NCI-H510A treated with DMSO at 0.1 percent for 48 hours (cell line): ENCODE data around the gene ZHX3.

ENCODE experiments used
- DNase-seq: peaks from one replicate; lab custom pipeline; 2025; lab: John Stamatoyannopoulos, UW

The ZHX3 gene

DNA sequence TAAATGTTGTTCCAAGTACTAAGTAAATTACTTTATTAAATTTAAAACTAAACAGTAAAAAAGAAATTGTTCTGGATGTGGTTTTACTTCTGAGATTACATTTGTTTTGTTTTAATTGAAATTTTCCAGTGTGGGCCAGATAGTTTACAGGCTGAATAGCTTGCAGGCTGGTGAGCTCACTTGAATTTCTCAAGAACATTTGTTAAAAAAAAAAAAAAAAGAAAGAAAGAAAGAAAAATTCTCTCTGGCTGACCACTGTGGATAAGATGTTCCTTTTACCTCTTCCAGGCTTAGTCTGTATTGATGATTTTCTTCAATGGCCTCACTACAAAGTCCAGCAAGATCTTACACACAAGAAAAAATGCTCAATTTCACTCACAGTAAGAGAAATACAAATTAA lies 94.8 kb downstream of the ZHX3 start:
- no peak for DNase-seq

DNA sequence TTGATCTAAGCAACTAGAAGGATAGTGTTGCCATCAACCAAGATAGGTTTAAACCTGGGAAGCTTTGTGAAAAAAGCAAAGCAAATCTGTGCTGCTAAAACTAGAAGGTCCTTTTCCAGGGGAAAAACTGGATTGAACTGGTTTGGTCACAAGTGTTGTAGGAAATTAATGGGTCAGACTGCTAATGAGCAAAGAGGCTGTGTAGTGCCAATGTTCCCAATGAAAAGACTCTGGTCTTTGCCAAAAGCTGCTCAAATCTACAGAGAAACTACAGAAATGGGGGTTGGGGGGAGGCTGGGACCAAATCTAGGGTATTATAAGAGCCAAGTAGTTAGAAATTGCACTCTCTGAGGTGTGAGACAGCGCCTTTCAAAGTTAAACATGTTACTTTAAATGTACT lies 95.2 kb downstream of the ZHX3 start:
- no peak for DNase-seq

DNA sequence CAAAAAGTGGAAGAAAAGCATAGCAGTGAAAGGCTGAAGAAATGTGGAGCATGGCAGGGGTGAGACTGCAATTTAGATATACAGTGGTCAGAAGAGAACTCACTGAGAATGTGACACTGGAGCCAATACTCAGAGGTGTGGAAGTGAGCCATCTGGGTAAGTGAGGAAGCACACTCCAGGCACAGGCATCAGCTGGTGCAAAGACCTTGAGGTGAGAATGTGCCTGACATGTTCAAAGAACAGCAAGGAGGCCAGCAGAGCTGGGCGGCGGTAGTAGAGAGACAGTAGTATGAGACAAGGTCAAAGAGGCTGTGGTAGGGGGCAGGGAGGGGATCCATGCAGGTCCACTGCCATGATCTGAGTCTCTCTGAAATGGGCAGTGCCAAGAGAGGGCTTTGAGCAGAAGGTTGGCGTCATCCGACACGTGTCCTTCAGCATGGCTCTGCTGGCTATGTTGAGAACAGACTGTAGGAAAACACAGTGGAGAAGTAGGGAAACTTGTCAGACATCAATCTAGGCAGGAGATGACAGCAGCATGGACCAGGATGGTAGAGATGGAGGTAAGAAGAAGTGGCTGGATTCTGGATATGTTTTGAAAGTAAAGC lies 95.8 kb downstream of the ZHX3 start:
- DNase-seq: no peak

DNA sequence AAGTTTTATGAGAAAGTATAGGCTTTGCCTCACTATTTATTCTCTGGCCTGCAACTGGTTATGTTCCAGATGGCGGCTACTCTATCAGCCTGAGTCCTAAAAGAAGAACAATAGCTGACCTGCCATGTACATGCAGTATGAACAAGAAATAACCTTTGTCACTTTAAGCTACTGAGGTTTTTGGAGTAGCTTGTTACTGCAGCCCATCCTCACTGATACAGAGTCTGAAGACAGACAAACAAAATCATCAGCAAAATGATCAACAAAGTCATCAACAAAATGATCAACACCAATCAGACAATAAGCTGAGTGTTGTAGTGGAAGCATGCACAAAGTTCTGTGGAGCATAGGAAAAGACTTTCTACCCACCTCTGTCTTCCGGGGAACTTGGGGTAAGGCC lies 97.7 kb downstream of the ZHX3 start:
- no peak for DNase-seq

DNA sequence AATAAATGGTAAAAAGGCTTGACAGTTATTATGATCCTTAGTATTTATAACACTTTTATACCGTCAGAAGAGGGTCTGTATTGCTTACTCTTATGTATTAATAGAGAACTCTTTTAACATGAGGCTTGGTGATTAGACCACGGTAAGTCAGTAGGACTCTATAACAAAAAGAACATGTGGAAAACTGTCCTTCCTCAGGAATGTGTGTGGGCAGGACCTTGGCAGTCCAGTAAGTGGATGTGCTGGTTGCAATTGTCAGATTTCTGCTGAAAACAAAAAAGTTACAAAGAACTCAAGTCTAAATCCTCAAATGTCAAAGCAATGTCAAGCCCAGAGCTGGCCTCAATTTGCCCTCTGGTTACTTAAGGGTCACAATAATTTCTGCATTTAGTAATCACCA lies 99.1 kb downstream of the ZHX3 start:
- DNase-seq: no peak

DNA sequence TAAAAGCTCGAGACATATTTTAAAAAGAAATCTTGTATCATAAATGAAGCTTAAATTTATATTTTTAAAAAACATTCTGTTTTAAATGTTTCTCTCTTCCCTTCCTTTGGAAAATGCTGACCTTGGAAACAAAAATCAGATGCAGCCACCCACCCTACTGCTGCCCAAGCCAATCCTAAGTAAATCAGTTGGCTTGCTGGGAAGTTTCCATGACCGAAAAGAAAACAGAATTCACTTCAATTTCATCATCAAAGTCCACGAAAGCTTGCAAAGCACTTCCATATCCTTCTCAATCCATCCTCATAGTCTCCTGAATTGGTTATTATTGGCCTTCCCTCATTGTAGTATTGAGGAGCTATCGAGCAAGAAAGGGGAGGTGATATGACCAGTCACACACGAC lies 100.1 kb downstream of the ZHX3 start:
- DNase-seq: no peak

DNA sequence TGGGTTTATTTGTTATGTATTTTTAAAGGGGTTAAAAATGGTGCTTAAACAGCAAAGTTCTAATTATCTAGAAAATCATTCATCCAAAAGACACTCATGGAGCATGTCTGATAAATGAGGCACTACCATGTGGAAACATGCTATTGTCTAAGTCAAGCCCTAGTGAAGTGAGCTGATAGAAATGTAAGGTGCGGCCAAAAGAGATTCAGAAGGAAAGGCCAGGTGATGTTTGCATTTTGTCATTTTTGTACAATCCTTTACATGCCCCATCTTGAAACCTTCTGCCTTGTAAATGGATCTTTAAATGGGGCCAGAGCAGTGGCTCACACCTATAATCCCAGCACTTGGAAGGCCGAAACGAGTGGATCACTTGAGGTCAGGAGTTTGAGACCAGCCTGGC lies 102.9 kb downstream of the ZHX3 start:
- DNase-seq: no peak

DNA sequence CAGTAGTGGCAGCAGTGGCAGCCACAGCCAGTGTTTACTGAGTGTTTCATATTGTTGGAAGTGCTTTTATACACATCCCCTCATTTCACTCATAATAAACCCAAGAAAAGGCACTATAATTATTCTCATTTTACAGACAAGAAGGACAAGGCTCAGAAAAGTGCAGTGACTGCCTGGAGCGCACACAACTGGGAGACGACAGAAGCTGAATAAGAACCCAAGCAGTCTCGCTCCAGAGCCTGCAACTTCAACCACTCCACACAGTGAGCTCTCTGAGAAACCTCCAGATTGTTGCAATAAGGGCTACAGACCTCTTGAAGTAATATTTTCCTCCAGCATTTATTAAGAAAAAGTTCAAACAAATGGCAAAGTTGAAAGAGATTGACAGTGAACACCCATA lies 103.3 kb downstream of the ZHX3 start:
- no peak for DNase-seq

DNA sequence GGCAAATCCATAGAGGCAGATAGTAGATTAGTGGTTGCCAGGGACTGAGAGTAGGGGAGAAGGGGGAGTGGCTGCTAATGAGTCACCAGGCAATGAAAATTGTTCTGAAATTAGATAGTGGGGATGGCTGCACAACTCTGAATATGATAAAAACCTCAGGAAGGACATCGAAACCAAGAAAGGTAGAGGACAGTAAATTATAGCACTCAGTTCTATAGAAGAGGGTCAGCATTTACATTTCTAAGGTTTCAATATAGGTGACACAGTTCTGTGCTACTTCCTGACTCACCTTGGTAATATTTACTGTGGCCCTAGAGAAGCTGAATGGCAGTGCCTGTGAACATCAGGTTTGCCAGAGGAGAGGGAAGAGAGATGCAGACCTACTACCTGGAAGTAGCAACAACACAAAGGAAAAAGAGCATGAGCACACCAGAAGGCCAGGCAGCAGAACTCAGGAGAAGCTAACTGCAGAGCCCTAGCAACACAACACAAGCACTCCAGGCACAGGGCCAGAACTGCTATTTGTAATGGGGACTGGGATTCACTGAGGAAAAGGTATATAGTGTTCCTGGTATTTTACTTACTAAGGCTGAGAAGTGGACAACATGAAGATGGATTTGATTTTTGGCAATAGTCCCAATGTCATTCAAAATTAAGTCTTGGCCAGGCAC lies 104.2 kb downstream of the ZHX3 start:
- no peak for DNase-seq

DNA sequence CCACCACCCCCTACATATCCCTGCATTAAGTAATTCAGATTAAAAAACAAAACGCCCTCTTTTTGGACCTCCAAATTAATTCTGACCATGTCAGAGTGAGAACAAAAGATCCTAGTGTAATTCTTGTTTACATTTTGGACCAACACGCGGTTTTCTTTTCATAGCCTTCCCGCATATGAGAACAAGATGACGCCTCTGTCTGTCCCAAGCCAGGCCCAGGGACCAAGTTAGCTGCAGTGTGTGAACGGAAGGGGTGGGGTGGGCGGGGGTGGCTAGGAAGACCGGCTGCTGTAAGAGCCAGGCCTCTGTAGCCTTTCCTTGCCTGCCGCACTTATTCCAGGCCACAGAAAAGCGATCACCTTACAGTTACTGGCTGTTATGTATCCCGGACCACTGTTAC lies 112.2 kb downstream of the ZHX3 start:
- DNase-seq: no peak

DNA sequence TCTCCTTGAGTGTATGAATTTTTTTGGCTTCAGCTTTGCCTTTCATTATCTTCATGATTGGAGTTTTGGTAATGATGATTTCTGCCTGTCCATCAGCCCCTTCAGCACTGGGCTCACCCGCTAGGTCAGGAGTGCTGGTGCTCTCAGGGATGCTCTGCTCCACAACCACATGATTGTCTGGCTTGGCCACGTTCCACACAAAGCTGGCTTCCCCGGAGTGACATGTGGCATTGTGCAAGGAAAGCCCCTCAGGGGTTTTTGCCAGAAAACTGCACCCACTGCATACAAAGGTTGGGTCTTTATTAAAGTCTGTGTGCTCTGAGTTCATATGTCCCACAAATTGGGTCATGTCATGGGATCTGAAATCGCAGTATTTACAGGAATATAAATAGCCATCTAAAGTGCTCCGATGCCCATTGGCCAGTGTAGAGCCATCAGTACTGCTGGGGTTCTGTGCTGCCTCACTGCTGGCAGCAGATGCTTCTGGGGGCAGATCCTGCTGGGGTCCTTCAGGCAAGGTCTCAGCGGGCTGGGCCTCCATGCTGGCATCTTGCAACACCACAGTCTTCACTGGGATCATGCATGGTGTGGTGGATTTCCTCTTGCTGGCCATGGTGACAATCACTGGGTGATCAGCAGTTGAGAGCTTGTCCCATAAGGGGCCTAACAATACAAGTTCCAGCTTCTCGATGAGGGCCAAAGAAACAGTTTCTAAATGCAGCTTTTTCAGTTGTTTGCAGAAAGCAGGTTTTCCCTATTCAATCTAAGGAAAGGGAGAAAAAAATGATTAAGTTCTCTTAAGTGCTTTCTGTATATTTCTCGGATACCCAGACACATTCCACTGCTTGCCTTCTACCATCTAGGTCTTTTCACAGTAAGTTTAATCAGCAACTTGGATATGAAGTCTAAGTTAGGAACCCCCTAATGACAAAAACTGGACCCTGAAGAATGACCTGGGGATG lies 112.9 kb downstream of the ZHX3 start:
- no peak for DNase-seq

DNA sequence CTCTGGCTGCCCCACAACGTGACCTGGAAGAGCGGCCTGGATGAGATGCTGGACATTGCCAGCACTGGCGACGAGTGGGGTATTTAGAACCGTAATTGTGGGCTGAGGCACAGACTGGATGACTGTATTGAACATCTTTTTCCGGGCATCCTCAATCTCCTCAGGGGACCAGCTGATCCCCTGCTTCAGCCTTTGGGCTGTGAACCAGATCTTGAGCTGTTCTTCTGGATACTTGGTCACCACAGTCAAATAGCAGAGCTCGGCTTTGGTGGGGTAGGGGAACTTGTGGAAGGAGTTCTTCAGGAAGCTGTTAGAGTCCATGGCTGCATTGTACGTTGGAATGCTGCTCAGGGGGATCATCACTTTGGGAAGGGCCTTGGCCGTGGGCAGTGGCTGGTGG lies 113.9 kb downstream of the ZHX3 start:
- no peak for DNase-seq

DNA sequence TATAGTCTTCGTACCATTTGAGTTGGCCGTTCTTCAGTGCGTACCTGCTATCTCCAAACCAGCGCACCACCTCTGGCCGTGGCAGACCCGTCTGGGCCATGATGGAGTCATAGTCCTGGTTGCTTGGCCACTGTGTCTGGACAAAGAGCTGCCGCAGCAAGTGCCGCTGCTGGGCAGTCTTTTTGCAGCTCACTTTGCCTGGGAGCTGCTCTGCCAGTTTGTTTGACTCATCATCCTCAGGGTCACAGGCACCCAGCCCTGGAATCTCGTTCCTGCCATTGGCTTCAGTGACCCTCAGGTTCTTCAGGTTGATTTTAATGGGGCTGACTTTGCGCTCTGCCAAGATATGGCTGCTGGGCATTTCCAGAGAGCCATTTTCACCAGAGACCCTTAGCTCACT lies 115.1 kb downstream of the ZHX3 start:
- DNase-seq: no peak

DNA sequence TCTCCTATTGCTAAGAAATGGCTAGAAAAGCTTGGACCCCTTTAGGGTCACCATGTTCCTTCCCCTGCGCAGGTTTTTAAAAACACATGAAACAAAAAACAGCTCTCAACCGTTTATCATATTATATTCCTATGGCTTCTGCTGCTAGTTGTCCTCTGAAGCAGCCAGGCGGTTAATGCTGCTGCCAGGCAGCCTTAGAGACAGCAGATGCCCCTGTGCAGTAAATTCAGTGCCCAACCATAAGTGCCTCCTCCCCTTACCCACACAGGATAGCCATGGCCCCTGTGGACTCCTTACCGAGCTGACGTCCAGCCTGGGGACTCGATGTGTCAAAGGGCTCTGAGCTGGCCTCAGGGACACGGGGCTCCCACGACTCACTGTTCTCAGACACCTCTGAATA lies 115.8 kb downstream of the ZHX3 start:
- no peak for DNase-seq

DNA sequence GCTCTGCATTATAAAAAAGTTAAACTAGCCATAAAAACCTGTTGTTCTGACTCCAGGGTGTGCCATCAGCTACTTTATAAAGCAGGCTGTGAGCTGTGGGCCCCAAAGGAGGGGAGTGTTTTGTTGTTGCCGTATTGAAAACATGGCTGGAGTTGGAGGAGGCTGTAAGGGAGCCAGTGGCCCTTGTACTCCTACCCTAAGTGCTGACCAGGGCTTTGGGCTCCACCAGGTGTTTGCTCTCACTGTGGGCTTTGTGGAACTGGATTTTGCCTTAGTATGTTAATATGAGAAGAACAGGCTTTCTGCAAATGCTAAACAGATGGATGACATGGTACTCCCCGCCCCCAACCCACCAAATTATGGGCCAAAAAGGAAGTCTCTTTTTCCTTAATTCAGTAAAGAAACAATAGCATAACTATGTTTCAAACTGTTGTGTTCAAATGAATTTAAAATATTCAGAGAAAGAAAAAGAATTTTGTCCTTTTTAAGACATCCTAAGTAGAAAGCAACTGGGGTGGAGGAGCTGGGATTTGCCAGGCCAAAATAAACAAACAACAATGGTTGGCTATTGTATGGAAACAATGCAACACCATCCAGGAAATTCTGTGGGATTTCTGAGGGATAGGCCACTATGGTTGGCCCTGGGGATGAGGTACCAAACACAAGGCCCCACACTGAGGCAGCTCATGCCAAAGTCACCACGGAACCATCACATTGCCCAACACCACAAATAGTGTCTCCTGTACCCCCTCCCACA lies 116.9 kb downstream of the ZHX3 start:
- DNase-seq: no peak

DNA sequence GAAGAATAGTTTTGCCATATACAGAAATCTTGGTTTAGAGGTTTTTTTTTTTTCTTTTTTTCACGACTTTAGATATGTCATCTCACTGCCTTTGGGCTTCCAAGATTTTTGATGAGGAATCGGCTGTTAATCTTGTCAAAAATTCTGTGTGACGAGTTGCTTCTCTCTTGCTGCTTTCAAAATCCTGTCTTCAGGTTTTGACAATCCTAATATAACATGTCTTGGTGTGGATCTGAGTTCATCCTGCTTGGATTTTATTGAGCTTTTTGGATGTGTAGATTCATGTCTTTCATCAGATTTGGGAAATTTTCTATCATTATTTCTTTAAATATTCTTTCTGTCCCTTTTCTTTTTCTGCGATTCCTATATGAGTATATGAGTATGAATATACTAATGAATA lies 119.1 kb downstream of the ZHX3 start:
- no peak for DNase-seq

DNA sequence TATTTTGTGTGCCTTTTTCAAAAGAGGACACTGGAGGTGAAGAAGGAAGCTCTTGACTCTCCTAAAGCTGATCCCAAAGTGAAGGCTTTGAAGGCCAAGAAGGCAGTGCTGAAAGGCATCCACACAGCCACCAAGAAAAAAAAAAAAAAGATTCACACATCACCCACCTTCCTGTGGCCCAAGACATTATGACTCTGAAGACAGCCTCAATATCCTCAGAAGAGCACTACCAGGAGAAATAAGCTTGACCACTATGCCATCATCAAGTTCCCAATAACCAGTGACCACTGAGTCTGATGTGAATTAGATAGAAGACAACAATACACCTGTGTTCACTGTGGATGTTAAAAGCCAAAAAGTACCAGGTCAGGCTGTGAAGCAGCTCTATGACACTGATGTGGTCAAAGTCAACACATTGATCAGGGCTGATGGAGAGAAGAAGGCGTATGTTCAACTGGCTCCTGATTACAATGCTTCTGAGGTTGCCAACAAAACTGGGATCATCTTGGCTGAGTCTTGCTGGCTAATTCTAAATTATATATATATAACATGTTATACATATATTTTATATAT lies 120.8 kb downstream of the ZHX3 start:
- DNase-seq: no peak

DNA sequence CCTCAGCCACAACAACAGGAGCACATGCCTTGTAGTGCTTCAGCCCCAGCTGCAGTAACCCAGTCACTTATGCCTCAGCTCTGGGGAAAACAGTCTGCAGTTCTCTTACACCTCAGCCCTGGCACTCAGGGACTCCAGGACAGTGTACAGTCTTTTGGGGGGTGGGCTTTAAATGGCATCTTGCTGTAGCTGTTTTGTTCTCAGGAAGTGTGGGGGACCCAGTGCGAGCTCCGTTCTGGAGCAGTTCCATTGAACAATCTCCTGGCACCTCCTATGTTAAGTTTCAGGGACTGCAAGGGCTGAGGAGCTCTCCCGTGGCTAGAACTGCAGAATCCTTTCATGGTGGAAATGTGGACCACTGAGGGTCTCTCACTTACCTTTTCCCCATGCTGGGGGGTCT lies 125.0 kb downstream of the ZHX3 start:
- DNase-seq: no peak

DNA sequence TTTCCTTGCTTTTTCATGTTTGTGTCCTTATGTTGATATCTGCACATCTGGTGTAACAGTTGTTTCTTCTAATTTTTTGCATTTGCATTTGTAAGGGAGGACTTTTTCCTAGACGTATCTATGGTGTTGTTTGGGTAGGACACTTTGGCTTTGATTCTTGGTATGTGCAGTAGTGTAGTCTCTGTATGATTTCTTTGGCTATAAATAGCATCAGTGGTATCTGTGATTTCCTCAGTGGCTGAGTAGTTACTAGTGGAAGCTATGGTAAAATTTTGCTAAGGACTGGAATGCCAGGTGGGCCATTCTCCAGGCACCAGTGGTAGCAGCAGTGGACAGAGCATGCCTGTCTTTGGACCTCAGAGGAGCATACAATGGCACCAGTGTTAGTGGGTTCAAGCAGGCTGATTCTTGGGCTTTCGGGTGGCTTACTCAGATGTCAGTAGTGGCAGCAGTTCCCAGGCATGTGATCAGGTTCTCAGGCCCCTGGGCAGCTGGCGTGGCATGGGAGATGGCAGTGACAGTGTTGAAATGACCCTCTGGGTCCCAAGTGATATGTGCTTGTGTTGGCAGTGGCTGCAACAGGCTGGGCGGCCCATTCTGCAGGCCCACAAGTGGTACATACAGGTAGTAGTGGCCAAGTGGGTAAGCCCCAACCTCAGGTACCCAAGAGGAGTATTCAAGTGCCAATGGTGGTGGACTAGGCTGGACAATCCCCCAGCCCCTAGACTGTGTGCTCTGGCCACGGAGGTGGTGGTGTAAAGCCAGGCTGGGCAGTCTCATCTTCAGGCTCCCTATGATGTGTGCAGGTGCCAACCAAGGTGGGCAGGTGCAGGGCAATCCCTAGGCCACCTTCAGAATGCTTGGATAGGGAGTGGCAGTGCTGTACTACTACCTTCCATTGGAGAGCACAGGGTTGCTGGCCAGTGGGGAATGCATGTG lies 125.7 kb downstream of the ZHX3 start:
- no peak for DNase-seq

DNA sequence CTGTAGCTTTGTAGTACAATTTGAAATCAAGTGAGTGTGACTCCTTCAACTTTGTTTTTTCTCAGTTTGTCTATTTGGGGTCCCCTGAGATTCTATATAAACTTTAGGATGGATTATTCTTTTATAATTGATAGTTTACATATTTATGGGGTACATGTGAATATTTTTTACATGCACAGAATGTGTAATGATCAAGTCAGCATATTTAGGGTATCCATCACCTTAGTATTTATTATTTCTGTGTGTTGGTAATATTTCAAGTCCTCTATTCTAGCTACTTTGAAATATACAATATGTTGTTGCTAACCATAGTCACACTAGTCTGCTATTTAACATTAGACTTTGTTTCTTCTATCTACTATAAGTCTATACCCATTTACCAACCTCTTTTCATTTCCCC lies 129.9 kb downstream of the ZHX3 start:
- no peak for DNase-seq
